ENCODE measurements around the gene KSR1.

GRCh38 chr17:27525316-27525715 lies 69.1 kb downstream of the KSR1 start:
- no peak for TF ChIP-seq CBX5 (IDR thresholded peaks at IDR 0.05; ENCODE audit: low read depth, low read length)
- no peak for TF ChIP-seq TBP (IDR thresholded peaks at IDR 0.05; ENCODE audit: low read depth, low read length)
- no peak for TF ChIP-seq YY1 (IDR thresholded peaks at IDR 0.05; ENCODE audit: low read depth, low read length)

Data from H1 (cell line).